Activated CD8-positive, alpha-beta memory T cell treated with anti-CD3 and anti-CD28 coated beads, Interleukin-2, amount 50 U/mL, for 24 hours (primary cell): ENCODE measurements around the gene MYLIP.

Experiments used
- DNase-seq: peaks from one replicate; pipeline ENCODE4 v3.0.0-alpha.2; 2020; ENCODE audit errors: extremely low read depth

Gene MYLIP

GRCh38 chr6:16106991-16107787 is 21.7 kb upstream of the MYLIP start:
- no peak for DNase-seq

- no peak for DNase-seq
Observed at GRCh38 chr6:16108419-16108818, 20.5 kb upstream of the MYLIP start.

GRCh38 chr6:16108921-16109658 is 19.8 kb upstream of the MYLIP start:
- no peak for DNase-seq

- no peak for DNase-seq
Observed at GRCh38 chr6:16109659-16110305, 19.1 kb upstream of the MYLIP start.

- DNase-seq, result no peak
Observed at GRCh38 chr6:16118825-16119224, 10.1 kb upstream of the MYLIP start.

GRCh38 chr6:16121339-16121738 is 7.5 kb upstream of the MYLIP start:
- DNase-seq, result no peak

GRCh38 chr6:16122197-16122596 is 6.7 kb upstream of the MYLIP start:
- no peak for DNase-seq

- DNase-seq, result no peak
Observed at GRCh38 chr6:16124198-16125180, 4.4 kb upstream of the MYLIP start.

- no peak for DNase-seq
Observed at GRCh38 chr6:16126056-16126455, 2.8 kb upstream of the MYLIP start.

- no peak for DNase-seq
Observed at GRCh38 chr6:16126861-16127260, 2.0 kb upstream of the MYLIP start.

- no peak for DNase-seq
Observed at GRCh38 chr6:16127471-16127870, 1.4 kb upstream of the MYLIP start.

- no peak for DNase-seq
Observed at GRCh38 chr6:16129623-16130401, 926 bp downstream of the MYLIP start.

GRCh38 chr6:16130437-16130891 is 1.6 kb downstream of the MYLIP start:
- no peak for DNase-seq

- DNase-seq, result peak; percentile 10
Observed at GRCh38 chr6:16130932-16131387, 2.1 kb downstream of the MYLIP start.

- no peak for DNase-seq
Observed at GRCh38 chr6:16132909-16133308, 4.0 kb downstream of the MYLIP start.

GRCh38 chr6:16134430-16134829 is 5.5 kb downstream of the MYLIP start:
- DNase-seq, result no peak

GRCh38 chr6:16135066-16135465 is 6.2 kb downstream of the MYLIP start:
- DNase-seq, result no peak

- no peak for DNase-seq
Observed at GRCh38 chr6:16136091-16136490, 7.2 kb downstream of the MYLIP start.

GRCh38 chr6:16136621-16137450 is 8.0 kb downstream of the MYLIP start:
- peak; percentile 13 for DNase-seq

- no peak for DNase-seq
Observed at GRCh38 chr6:16137451-16137801, 8.5 kb downstream of the MYLIP start.
